GM21381 (cell line): ENCODE data around the gene ZNF19.
"Not testable (repeated sequence)": the region's sequence is repeated elsewhere in the genome, so short reads cannot be mapped to it uniquely, and the experiment has no call there.

ENCODE experiments used
- ATAC-seq: cut with Tn5 transposase; IDR thresholded peaks from one replicate; pipeline ENCODE4 v1.9.1; 2021; ENCODE audit warnings: mild to moderate bottlenecking, moderate library complexity; ENCODE audit not compliant: unreplicated experiment

ZNF19 gene

DNA sequence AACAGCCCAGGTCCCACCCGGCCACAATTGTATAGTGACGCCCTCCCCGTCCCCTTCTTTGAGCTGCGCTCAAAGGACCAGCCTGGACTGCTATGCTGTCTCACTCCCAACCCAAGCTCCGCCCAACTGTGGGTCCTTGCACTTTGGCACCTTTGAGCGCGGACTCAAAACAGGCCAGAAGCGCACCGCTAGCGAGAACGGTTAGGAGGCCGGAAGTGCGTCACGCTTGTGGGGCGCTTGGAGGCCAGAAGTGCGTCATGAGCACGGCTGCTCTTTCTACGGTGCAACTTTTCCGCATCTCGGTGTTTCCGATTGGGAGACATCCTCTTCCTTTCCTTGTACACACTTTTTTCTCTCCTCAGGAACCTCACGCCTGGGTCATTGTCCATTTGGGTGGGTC, at the start of gene ZNF19:
Gene ZNF19, minus strand, starts transcription at position 203 of the 400 bp plus-strand sequence. CDS start 7,210 bp downstream, outside the sequence.
- ATAC-seq: no peak

DNA sequence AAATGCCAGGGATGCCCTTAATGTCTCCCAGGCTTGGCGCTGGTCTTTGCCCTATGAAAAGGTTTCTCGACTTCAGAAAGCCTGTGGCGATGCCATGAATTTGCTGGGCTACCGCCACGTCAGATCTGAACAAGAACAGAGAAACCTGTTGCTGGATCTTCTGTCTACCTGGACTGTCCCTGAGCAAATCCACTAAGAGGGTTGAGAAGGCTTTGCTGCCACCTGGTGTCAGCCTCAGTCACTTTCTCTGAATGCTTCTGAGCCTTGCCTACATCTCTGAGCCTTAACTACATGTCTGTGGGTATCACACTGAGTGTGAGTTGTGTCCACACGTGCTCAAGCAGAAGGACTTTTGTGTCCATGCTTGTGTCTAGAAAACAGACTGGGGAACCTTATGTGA, 48.5 kb upstream of the ZNF19 start:
- ATAC-seq: peak; percentile 62

DNA sequence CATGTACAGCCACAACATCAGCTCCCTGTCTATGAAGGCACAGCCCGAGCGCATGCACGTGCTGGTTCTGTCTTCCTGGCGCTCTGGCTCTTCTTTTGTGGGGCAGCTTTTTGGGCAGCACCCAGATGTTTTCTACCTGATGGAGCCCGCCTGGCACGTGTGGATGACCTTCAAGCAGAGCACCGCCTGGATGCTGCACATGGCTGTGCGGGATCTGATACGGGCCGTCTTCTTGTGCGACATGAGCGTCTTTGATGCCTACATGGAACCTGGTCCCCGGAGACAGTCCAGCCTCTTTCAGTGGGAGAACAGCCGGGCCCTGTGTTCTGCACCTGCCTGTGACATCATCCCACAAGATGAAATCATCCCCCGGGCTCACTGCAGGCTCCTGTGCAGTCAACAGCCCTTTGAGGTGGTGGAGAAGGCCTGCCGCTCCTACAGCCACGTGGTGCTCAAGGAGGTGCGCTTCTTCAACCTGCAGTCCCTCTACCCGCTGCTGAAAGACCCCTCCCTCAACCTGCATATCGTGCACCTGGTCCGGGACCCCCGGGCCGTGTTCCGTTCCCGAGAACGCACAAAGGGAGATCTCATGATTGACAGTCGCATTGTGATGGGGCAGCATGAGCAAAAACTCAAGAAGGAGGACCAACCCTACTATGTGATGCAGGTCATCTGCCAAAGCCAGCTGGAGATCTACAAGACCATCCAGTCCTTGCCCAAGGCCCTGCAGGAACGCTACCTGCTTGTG, 47.8 kb upstream of the ZNF19 start:
- no peak for ATAC-seq

DNA sequence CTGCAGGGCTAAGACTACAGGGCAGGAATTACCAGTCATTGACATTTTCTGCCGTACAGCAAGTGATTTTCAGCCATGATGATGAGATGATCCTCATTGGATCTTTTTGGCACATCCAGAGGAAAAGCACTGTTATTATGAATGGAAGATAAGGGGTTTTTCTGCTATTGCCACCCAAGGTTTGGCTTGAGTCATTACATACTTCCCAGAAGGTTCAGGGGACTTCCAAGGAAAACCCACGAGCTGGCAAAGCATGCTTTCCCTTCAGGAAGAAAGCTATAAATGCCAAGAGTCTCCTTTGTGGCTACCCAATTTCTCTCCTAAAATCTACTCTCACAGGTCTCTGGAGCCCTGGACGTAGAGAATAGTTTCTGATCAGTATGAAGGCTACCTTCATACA, 43.2 kb upstream of the ZNF19 start:
- ATAC-seq: no peak

DNA sequence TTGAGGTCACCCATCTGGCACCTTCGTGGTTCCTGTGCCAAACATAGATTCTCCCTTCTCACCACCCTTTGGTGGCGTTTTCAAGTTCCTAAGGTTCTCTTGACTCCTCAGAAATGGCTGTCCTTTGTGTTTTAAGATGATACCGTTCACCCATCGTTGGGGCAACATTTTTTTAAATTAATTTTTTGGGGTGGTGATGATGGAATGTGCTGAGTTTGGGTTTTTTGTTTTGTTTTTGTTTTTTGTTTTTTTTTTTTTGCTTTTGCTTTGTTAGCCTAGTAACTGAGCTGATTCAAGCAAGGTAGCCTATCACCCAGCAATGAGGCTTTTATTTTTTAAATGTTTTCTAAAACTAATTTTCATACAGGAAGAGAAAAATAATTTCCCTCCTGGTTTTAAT, 39.7 kb upstream of the ZNF19 start:
- ATAC-seq: no peak

DNA sequence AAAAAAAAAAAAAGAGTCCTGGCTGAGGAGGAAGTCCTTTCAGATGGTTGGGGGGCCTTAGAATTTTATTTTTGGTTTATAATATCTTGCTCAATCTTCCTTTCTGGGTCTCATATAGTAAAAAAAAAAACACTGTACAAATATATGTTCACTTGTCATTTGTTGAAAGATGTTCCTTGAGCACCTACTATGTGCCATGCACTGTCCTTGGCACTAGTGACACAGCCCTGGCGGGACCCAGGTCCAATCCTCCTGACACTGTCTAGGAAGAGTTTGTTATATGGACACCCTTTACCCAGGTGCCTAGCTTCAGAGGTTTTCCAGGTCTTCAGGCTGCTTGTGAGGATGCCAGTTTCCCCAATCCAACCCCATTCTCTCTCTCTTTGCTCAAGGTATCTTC, 39.1 kb upstream of the ZNF19 start:
- no peak for ATAC-seq

DNA sequence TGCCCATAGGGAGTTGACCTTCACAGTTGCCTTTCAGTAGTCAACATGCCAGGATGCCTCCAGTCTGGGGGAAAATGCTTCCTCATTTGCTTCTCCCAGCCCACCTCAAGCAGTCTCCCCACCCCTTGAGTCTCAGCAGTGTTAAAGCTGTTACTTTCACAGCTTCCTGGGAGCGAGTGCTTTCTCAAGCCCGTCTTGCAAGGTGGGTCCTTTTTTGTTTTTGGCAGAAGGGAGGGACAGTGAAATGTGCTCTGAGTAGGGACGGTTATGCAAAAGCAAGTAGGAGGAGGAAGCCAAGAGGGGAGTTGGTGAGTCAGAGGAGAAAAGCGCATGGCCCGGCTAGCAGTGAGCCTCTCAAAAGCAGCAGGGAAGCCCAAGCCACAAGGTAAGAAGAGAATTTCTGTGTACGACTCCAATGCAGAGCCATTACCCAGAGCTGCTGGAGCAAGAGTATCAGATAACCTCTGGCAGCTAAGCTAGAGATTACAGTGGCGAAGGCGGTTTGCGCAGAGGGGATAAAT, 37.0 kb upstream of the ZNF19 start, which contains the start of gene CHST4:
Gene CHST4, plus strand, starts transcription at position 316 of the 521 bp plus-strand sequence. CDS start 10,252 bp downstream, outside the sequence.
- ATAC-seq: no peak

DNA sequence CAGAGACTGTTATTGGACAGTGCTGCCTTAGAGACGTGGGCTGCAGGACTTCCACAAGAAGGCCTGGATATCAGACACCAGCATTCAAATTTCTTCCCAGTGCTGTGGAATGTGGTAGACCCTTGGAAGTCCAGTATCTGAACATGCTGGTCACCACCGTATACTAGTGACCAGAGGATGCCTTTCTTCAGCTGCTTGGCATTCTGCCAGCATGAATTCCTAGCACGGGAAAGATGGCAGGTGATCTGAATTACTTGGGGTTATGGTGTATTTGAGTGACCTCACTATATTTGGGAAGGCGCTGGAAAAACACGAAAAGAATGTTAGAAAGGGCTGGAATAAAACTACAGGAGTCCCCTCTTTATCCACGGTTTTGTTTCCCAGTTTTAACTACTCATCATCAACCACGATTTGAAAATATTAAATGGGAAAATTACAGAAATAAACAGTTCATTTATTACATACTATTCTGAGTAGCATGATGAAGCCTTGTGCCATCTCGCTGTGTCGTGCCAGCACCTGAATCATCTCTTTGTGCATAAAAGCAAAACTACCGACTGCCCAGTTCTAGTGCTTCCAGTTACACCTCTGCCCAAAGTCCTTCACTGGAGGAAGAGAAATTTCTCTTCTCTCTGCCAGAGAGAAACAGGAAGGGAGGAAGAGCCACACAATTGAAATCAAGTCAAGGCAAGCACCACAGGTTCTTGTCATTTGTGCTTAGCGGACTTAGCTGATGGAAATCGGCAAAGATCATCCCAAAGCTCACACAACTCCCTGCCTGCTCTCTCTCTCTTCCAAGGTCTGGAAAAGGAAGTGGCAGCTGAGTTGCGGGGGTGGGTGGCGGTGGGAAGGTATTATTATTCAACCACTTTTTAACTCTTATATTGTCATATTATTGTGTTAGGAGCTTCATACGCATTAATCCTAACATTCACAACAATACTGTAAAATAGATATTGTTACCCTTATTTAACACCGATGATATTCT, 35.7 kb upstream of the ZNF19 start:
- ATAC-seq: no peak

DNA sequence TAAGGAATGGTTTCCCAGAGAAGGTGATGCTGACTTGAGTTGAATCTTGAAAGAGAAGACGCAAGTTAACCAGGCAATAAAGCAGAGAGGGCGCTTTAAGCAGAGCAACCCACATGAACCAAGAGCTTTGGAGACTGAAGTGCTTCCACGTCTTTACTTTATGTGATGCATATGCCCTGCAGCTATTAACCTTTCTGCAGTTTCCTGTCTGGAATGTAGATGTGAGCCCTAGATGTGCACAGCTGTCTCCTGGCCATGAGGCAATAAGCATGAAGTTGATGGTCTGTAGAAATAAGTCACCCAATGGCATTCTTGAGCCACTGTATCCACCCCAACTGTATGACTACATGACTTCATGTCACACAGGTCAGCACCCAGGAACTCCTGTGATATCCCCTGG, 31.4 kb upstream of the ZNF19 start:
- ATAC-seq: no peak

DNA sequence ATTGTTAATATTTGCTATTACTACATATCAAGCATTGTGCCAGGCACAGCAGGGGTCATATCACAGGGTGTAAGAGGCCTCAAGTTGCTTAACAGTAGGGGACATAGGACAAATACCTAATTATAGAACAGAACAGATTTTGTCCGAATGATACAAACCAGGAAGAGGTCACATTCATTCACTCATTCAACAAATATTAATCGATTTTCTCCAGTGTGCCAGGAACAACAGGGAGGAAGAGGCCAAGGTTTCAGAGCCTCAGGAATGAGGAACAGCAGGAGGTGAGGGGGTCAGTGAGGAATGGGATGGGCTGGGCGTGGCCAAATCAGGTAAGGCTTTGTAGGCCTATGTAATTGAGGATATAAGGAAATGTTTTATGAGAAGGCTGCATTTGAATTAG, 25.9 kb upstream of the ZNF19 start:
- no peak for ATAC-seq

DNA sequence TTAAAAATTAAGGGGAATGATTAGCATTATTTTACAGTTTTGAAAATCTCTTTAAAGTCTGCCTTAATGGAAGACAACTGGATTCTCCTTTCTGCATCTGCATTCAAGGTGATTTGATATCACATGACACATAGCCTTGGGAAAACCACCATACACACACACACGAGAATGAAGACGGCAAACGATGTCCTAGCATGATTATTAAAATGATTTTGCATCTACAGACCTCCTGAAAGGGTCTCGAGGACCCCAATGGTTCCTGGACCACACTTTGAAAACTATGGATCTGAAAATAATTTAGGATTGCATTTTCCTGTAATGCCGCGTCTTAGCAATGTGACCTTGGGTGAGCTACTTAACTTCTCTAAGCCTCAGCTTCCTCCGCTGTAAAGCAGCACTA, 25.4 kb upstream of the ZNF19 start:
- no peak for ATAC-seq

DNA sequence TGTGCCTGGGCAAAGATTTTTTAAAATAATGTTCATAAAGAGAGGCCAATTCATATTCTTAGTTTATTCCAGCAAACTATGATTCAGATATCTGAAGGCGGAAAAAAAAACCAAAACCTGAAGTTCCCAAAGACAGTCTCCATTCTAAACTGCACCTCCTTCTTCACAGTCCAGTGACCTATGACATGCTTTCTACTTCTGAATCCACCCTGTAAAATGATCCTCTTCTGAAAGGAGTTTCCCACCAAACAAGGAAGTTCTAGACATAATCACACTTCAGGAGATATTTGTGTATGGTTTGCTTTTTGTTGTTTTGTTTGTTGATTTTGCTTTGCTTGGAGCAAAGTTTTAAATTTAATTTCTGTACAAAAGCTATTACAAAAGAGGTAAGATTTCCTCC, 24.2 kb upstream of the ZNF19 start:
- no peak for ATAC-seq

DNA sequence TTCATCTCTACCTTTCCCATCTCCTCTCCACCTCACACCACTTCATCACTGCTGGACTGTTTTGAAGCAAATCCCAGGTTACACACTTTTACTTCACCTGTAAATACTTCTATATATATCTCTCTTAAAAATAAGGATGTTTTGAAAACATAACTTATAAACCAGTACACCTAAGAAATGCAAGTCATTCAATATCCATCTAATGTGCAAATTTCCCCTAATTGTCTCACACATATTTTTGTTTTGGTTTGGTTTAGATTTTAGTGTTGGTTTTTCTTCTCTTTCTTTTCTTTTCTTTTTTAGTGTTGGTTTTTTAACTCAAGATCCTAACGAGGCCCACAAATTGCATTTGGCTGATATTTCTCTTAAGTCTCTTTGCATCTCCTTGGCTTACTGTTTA, 17.9 kb upstream of the ZNF19 start:
- ATAC-seq: no peak

DNA sequence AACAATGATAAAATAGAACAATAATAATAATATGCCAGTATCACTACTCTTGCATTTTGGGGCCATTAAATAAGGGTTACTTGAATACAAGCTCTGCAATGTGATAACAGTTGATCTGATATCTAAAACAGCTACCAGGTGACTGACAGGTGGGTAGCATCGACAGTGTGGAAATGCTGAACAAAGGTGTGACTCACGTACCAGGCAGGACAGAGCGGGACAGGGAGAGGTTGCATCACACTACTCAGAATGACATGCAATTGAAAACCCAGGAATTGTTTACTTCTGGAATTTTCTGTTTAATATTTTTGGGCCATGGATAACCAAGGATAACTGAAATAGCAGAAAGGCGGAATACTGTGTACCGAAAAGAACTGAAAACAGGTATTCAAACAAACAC, 15.8 kb upstream of the ZNF19 start:
- no peak for ATAC-seq

DNA sequence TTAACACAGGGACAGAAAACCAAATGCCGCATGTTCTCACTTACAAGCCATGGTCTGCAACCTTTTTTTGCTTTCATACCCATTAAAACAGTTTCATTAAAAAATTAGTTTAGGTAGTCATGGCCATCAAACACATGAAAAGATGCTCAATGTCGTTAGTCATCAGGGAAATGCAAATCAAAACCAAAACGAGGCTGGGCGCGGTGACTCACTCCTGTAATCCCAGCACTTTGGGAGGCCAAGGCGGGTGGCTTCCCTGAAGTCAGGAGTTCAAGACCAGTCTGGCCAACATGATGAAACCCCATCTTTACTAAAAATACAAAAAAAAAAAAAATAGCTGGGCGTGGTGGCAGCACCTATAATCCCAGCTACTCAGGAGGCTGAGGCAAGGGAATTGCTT, 14.9 kb upstream of the ZNF19 start:
- ATAC-seq: not testable (repeated sequence)

DNA sequence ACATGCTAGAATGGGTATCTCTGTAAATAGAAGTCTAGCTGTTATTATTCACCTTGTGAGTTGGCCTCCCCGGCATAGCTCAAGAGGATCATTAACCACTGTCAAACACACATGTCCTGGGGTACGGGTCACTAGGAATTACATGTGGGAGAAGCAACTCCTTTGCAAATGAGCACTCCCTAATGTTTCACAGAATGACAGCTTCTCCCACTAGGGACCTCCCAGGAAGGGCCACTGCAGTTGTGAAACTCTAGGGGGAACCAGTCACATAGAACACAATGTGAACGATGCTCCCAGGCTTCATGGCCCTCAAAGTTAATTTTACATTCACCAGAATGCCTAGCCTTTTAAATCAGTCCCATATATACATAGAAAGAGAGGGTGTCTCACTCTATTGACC, 12.4 kb upstream of the ZNF19 start:
- no peak for ATAC-seq

DNA sequence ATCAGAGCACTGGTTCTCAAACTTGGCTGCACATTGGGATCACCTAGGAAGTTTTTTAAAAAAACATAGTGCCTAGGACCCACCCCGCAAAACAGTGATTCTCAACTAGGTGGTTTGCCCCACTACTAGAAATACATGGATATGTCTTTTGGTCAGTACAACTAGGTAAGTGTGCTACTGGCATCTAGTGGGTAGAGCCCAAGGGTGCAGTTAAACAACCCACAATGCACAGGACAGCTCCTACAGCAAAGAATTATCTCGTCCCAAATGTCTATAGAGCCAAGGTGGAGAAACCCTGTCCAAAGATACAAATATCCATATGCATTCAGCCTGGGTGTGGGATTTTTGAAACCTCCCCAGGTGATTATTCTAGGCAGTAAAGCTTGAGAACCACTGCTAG, 11.8 kb upstream of the ZNF19 start:
- ATAC-seq: no peak

DNA sequence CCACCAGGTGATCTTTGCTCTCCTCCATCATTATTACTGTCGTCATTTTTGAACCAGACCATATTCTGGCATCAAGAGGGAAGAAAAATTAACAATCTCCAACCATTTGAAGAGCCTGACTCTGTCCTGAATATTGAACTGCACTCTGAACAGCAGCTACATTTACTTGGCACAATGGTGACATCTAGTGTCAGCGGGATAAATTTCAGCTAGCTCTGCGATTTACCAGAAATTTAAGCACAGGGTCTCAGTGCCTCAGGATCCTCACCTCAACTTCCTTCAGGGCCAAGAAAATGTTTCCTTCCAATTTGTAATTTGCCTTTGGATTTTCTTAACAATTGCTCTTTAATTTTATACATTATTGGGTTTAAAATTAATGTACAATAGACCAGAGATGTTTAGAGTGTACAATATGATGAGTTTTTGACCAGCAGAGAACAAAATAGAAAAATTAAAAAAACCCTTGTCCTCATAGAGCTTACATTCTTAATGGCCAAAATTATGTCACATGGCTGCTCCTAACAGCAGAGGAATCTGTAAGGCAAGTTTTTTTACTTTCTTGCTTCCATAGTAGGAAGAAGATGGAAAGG, 10.7 kb upstream of the ZNF19 start:
- ATAC-seq: peak; percentile 60

DNA sequence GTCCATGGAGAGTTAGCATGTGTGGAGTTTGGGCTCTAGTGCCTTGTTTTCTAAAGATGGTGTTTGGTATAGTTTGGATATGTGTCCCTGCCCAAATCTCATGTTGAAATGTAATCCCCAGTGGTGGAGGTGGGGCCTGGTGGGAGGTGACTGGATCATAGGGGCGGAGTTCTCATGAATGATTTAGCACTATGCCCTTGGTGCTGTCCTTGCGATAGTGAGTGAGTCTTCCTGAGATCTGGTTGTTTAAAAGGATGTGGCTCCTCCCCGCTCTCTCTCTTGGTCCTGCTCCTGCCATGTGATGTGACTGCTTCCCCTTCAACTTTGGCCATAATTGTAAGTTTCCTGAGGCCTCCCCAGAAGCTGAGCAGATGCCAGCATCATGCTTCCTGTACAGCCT, 8.9 kb upstream of the ZNF19 start:
- ATAC-seq: no peak

DNA sequence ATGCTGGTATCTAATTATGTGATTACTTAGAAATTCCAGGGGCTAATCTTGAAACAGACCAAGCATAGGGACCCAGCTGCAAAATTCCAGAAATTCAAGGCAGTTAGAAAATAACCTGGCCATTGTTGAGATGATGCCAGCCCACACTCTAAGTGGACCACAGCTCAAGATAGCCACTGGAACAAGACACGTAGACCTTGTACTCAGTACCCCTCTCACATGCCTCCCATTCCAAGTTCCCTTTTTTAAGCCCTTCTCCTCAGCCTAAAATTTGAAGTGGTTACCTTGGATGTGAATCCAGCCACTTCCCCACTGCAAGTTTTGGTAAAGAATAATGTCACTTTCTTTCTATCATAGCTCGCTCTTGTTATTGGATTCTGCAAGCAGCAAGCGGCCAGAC, 4.1 kb upstream of the ZNF19 start:
- ATAC-seq: no peak

DNA sequence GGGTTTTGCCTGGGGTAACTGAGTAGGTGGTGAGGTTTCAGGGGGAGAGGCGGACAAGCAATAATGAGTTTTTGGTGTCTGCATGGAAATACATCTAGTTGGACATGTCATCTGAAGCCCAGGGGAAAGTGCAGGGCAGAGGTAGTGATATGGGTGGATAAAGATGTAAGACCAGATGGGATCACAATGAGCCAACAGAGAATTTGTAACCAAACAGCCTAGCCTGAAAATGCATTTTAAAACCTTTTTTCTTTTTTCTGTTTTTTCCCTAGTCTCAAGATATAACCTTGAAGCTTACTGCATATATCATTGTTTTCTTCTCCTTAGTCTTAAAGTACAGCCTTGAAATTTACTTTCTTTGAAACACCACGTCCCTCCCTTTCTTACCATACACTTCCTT, 3.7 kb upstream of the ZNF19 start:
- no peak for ATAC-seq
